Measurements from ENCODE around the gene TSHZ1.
"Not testable (repeated sequence)": the region's sequence is repeated elsewhere in the genome, so short reads cannot be mapped to it uniquely, and the experiment has no call there.

TSHZ1 gene

GRCh38 chr18:75183524-75183923 lies 27.1 kb upstream of the TSHZ1 start:
- DNase-seq (ENCODE audit: low read depth, low spot score): no peak
- H3K4me3 ChIP-seq (ENCODE audit: low read length): no peak overlapping the region
- no CpG with 5 or more reads among the region's 5 CpGs for WGBS (ENCODE audit: insufficient coverage, insufficient read length)

GRCh38 chr18:75183973-75184493 lies 26.6 kb upstream of the TSHZ1 start:
- DNase-seq (ENCODE audit: low read depth, low spot score): no peak
- no peaks in the 10 kb centered on the region for H3K9me3 ChIP-seq (ENCODE audit: control insufficient read depth, insufficient read depth, low read length)
- WGBS (ENCODE audit: insufficient coverage, insufficient read length): no CpG with 5 or more reads among the region's 14 CpGs
- H3K4me3 ChIP-seq (ENCODE audit: low read length): no peak overlapping the region
- H3K27me3 ChIP-seq (ENCODE audit: control insufficient read depth, insufficient read depth, low read length): no peaks in the 10 kb centered on the region
- no peaks in the 10 kb centered on the region for H3K36me3 ChIP-seq (ENCODE audit: control insufficient read depth, insufficient read depth, low read length)
- no peaks in the 10 kb centered on the region for H3K4me1 ChIP-seq (ENCODE audit: control insufficient read depth, insufficient read depth, low read length)
- H3K27ac ChIP-seq (ENCODE audit: low read length): no peak overlapping the region

More at GRCh38 chr18:75183524-75183923, 27.1 kb upstream of the TSHZ1 start:
- no peaks in the 10 kb centered on the region for H3K4me1 ChIP-seq (ENCODE audit: control insufficient read depth, insufficient read depth, low read length)
- no peaks in the 10 kb centered on the region for H3K36me3 ChIP-seq (ENCODE audit: control insufficient read depth, insufficient read depth, low read length)
- H3K9me3 ChIP-seq (ENCODE audit: control insufficient read depth, insufficient read depth, low read length): no peaks in the 10 kb centered on the region
- no peak overlapping the region for H3K27ac ChIP-seq (ENCODE audit: low read length)
- no peaks in the 10 kb centered on the region for H3K27me3 ChIP-seq (ENCODE audit: control insufficient read depth, insufficient read depth, low read length)

GRCh38 chr18:75185460-75185859 lies 25.1 kb upstream of the TSHZ1 start:
- H3K27ac ChIP-seq (ENCODE audit: low read length): no peak overlapping the region
- no peaks in the 10 kb centered on the region for H3K4me1 ChIP-seq (ENCODE audit: control insufficient read depth, insufficient read depth, low read length)
- DNase-seq (ENCODE audit: low read depth, low spot score): no peak
- H3K9me3 ChIP-seq (ENCODE audit: control insufficient read depth, insufficient read depth, low read length): no peaks in the 10 kb centered on the region
- H3K4me3 ChIP-seq (ENCODE audit: low read length): no peak overlapping the region
- no peaks in the 10 kb centered on the region for H3K27me3 ChIP-seq (ENCODE audit: control insufficient read depth, insufficient read depth, low read length)
- no peaks in the 10 kb centered on the region for H3K36me3 ChIP-seq (ENCODE audit: control insufficient read depth, insufficient read depth, low read length)
- WGBS (ENCODE audit: insufficient coverage, insufficient read length): no CpG with 5 or more reads among the region's 3 CpGs

GRCh38 chr18:75187702-75188101 lies 22.9 kb upstream of the TSHZ1 start:
- not testable (repeated sequence) for DNase-seq (ENCODE audit: low read depth, low spot score); H3K4me1 ChIP-seq (ENCODE audit: control insufficient read depth, insufficient read depth, low read length); H3K27ac ChIP-seq (ENCODE audit: low read length); H3K27me3 ChIP-seq (ENCODE audit: control insufficient read depth, insufficient read depth, low read length); H3K9me3 ChIP-seq (ENCODE audit: control insufficient read depth, insufficient read depth, low read length); H3K4me3 ChIP-seq (ENCODE audit: low read length); H3K36me3 ChIP-seq (ENCODE audit: control insufficient read depth, insufficient read depth, low read length)
- WGBS (ENCODE audit: insufficient coverage, insufficient read length): no CpG with 5 or more reads among the region's 4 CpGs

GRCh38 chr18:75189696-75190095 lies 20.9 kb upstream of the TSHZ1 start:
- H3K9me3 ChIP-seq (ENCODE audit: control insufficient read depth, insufficient read depth, low read length): no peaks in the 10 kb centered on the region
- H3K36me3 ChIP-seq (ENCODE audit: control insufficient read depth, insufficient read depth, low read length): no peaks in the 10 kb centered on the region
- no peak overlapping the region for H3K27ac ChIP-seq (ENCODE audit: low read length)
- no CpG with 5 or more reads among the region's 6 CpGs for WGBS (ENCODE audit: insufficient coverage, insufficient read length)
- H3K4me1 ChIP-seq (ENCODE audit: control insufficient read depth, insufficient read depth, low read length): no peaks in the 10 kb centered on the region
- DNase-seq (ENCODE audit: low read depth, low spot score): no peak
- no peak overlapping the region for H3K4me3 ChIP-seq (ENCODE audit: low read length)
- H3K27me3 ChIP-seq (ENCODE audit: control insufficient read depth, insufficient read depth, low read length): no peaks in the 10 kb centered on the region

GRCh38 chr18:75192899-75193298 lies 17.7 kb upstream of the TSHZ1 start:
- Histone ChIP-seq H3K27ac (ENCODE audit: low read length) (no peak overlapping the region), H3K27me3 (ENCODE audit: control insufficient read depth, insufficient read depth, low read length) (no peaks in the 10 kb centered on the region)
- no CpG with 5 or more reads among the region's 7 CpGs for WGBS (ENCODE audit: insufficient coverage, insufficient read length)

GRCh38 chr18:75198036-75198435 lies 12.6 kb upstream of the TSHZ1 start:
- Histone ChIP-seq H3K4me1 (ENCODE audit: control insufficient read depth, insufficient read depth, low read length) (no peaks in the 10 kb centered on the region), H3K9me3 (ENCODE audit: control insufficient read depth, insufficient read depth, low read length) (no peaks in the 10 kb centered on the region), H3K27me3 (ENCODE audit: control insufficient read depth, insufficient read depth, low read length) (peaks cover 3% of the 10 kb centered on the region; the same call in 1 of the 2 replicates), H3K27ac (ENCODE audit: low read length) (no peak overlapping the region), H3K4me3 (ENCODE audit: low read length) (no peak overlapping the region), H3K36me3 (ENCODE audit: control insufficient read depth, insufficient read depth, low read length) (no peaks in the 10 kb centered on the region)
- no CpG with 5 or more reads among the region's 3 CpGs for WGBS (ENCODE audit: insufficient coverage, insufficient read length)
- DNase-seq (ENCODE audit: low read depth, low spot score): no peak

More at GRCh38 chr18:75192899-75193298, 17.7 kb upstream of the TSHZ1 start:
- no peak overlapping the region for H3K4me3 ChIP-seq (ENCODE audit: low read length)
- no peaks in the 10 kb centered on the region for H3K9me3 ChIP-seq (ENCODE audit: control insufficient read depth, insufficient read depth, low read length)
- no peaks in the 10 kb centered on the region for H3K36me3 ChIP-seq (ENCODE audit: control insufficient read depth, insufficient read depth, low read length)
- DNase-seq (ENCODE audit: low read depth, low spot score): no peak
- H3K4me1 ChIP-seq (ENCODE audit: control insufficient read depth, insufficient read depth, low read length): no peaks in the 10 kb centered on the region

- Histone ChIP-seq H3K36me3 (ENCODE audit: control insufficient read depth, insufficient read depth, low read length) (no peaks in the 10 kb centered on the region), H3K4me3 (ENCODE audit: low read length) (no peak overlapping the region), H3K4me1 (ENCODE audit: control insufficient read depth, insufficient read depth, low read length) (0 out of 2 replicates have a peak, but pooled peaks cover 2% of the 10 kb centered on the region), H3K27ac (ENCODE audit: low read length) (no peak overlapping the region), H3K9me3 (ENCODE audit: control insufficient read depth, insufficient read depth, low read length) (no peaks in the 10 kb centered on the region), H3K27me3 (ENCODE audit: control insufficient read depth, insufficient read depth, low read length) (peaks cover 15% of the 10 kb centered on the region)
- no CpG with 5 or more reads among the region's 4 CpGs for WGBS (ENCODE audit: insufficient coverage, insufficient read length)
- no peak for DNase-seq (ENCODE audit: low read depth, low spot score)
Measured at GRCh38 chr18:75199327-75199726, 11.3 kb upstream of the TSHZ1 start.

GRCh38 chr18:75200071-75200470 lies 10.5 kb upstream of the TSHZ1 start:
- H3K9me3 ChIP-seq (ENCODE audit: control insufficient read depth, insufficient read depth, low read length): no peaks in the 10 kb centered on the region
- H3K27me3 ChIP-seq (ENCODE audit: control insufficient read depth, insufficient read depth, low read length): peaks cover 21% of the 10 kb centered on the region
- DNase-seq (ENCODE audit: low read depth, low spot score): no peak
- no peaks in the 10 kb centered on the region for H3K36me3 ChIP-seq (ENCODE audit: control insufficient read depth, insufficient read depth, low read length)
- H3K27ac ChIP-seq (ENCODE audit: low read length): no peak overlapping the region
- WGBS (ENCODE audit: insufficient coverage, insufficient read length): no CpG with 5 or more reads among the region's 13 CpGs
- H3K4me3 ChIP-seq (ENCODE audit: low read length): no peak overlapping the region
- H3K4me1 ChIP-seq (ENCODE audit: control insufficient read depth, insufficient read depth, low read length): peaks cover 2% of the 10 kb centered on the region; the same call in 1 of the 2 replicates

- WGBS (ENCODE audit: insufficient coverage, insufficient read length): no CpG with 5 or more reads among the region's 7 CpGs
- Histone ChIP-seq H3K4me1 (ENCODE audit: control insufficient read depth, insufficient read depth, low read length) (peaks cover 2% of the 10 kb centered on the region; the same call in 1 of the 2 replicates), H3K27ac (ENCODE audit: low read length) (no peak overlapping the region), H3K9me3 (ENCODE audit: control insufficient read depth, insufficient read depth, low read length) (no peaks in the 10 kb centered on the region), H3K4me3 (ENCODE audit: low read length) (no peak overlapping the region), H3K36me3 (ENCODE audit: control insufficient read depth, insufficient read depth, low read length) (no peaks in the 10 kb centered on the region), H3K27me3 (ENCODE audit: control insufficient read depth, insufficient read depth, low read length) (peaks cover 27% of the 10 kb centered on the region)
- no peak for DNase-seq (ENCODE audit: low read depth, low spot score)
Measured at GRCh38 chr18:75200605-75201280, 9.9 kb upstream of the TSHZ1 start.
